Osteocyte (in vitro differentiated cells): ENCODE results near the gene ZDHHC6. TPM values are rescaled to one million over a fixed set of nuclear protein-coding genes. Genes with fewer than 3 reads are reported as not detected.
"Not testable (repeated sequence)": the region's sequence is repeated elsewhere in the genome, so short reads cannot be mapped to it uniquely, and the experiment has no call there.

Source experiments
- DNase-seq: peaks from one replicate; pipeline ENCODE4 v3.0.0; 2021; ENCODE audit warnings: mixed read lengths; ENCODE audit not compliant: unreplicated experiment; ENCODE audit errors: extremely low spot score
- H3K27ac Mint-ChIP-seq: one replicate; pipeline ENCODE4 v1.8.0; 2021; ENCODE audit warnings: mild to moderate bottlenecking, mixed read lengths; ENCODE audit not compliant: unreplicated experiment
- H3K27me3 Mint-ChIP-seq: one replicate; pipeline ENCODE4 v1.8.0; 2021; ENCODE audit warnings: mixed read lengths; ENCODE audit not compliant: unreplicated experiment
- H3K36me3 Mint-ChIP-seq: one replicate; pipeline ENCODE4 v1.8.0; 2021; ENCODE audit warnings: mixed read lengths; ENCODE audit not compliant: unreplicated experiment
- H3K4me1 Mint-ChIP-seq: one replicate; pipeline ENCODE4 v1.8.0; 2021; ENCODE audit warnings: mixed read lengths; ENCODE audit not compliant: unreplicated experiment
- H3K4me3 Mint-ChIP-seq: one replicate; pipeline ENCODE4 v1.8.0; 2021; ENCODE audit warnings: mild to moderate bottlenecking, moderate library complexity, mixed read lengths; ENCODE audit not compliant: unreplicated experiment
- H3K9me3 Mint-ChIP-seq: one replicate; pipeline ENCODE4 v1.8.0; 2021; ENCODE audit warnings: mixed read lengths; ENCODE audit not compliant: unreplicated experiment
- CTCF ChIP-seq: fragments of 200-600 bp; sonication (generic); IDR thresholded peaks from 2 replicates; pipeline ENCODE4 v1.5.0; 2021; ENCODE audit warnings: antibody characterized with exemption, mild to moderate bottlenecking, moderate library complexity
- total RNA-seq: library from RNA; stranded (reverse); gene quantifications from 2 replicates; pipeline ENCODE4 v1.2.1, GENCODE V29; 2021

ZDHHC6 gene
- total RNA-seq, 1 donor from 2014 or later = 28.5 TPM

GRCh38 chr10:112393341-112393740, 53.4 kb downstream of the ZDHHC6 start:
- Mint-ChIP-seq H3K4me1 (no peaks in the 10 kb centered on the region), H3K4me3 (no peak overlapping the region)

GRCh38 chr10:112390125-112390703, 56.5 kb downstream of the ZDHHC6 start:
- H3K4me1 Mint-ChIP-seq = no peaks in the 10 kb centered on the region
- no peaks in the 10 kb centered on the region for H3K36me3 Mint-ChIP-seq
- H3K27ac Mint-ChIP-seq = no peak overlapping the region
- no peak overlapping the region for H3K4me3 Mint-ChIP-seq
- H3K9me3 Mint-ChIP-seq = no peaks in the 10 kb centered on the region
- TF ChIP-seq CTCF = no peak
- DNase-seq = no peak
- peaks cover 20% of the 10 kb centered on the region for H3K27me3 Mint-ChIP-seq

More at GRCh38 chr10:112393341-112393740, 53.4 kb downstream of the ZDHHC6 start:
- no peak for TF ChIP-seq CTCF
- Mint-ChIP-seq H3K36me3 (no peaks in the 10 kb centered on the region), H3K27ac (no peak overlapping the region), H3K9me3 (no peaks in the 10 kb centered on the region), H3K27me3 (peaks cover 10% of the 10 kb centered on the region)
- no peak for DNase-seq

- no peak overlapping the region for H3K27ac Mint-ChIP-seq
- H3K4me1 Mint-ChIP-seq = no peaks in the 10 kb centered on the region
- H3K9me3 Mint-ChIP-seq = no peaks in the 10 kb centered on the region
- no peak for DNase-seq
- H3K27me3 Mint-ChIP-seq = peaks cover 28% of the 10 kb centered on the region
- TF ChIP-seq CTCF = no peak
- H3K36me3 Mint-ChIP-seq = no peaks in the 10 kb centered on the region
- no peak overlapping the region for H3K4me3 Mint-ChIP-seq
Observed at GRCh38 chr10:112389271-112389822, 57.4 kb downstream of the ZDHHC6 start.

- no peaks in the 10 kb centered on the region for H3K36me3 Mint-ChIP-seq
- H3K4me1 Mint-ChIP-seq = no peaks in the 10 kb centered on the region
- H3K27me3 Mint-ChIP-seq = peaks cover 28% of the 10 kb centered on the region
- H3K9me3 Mint-ChIP-seq = no peaks in the 10 kb centered on the region
- H3K27ac Mint-ChIP-seq = no peak overlapping the region
- H3K4me3 Mint-ChIP-seq = no peak overlapping the region
- DNase-seq = no peak
- TF ChIP-seq CTCF = no peak
Observed at GRCh38 chr10:112388548-112388947, 58.2 kb downstream of the ZDHHC6 start.

- H3K4me3 Mint-ChIP-seq, H3K27ac Mint-ChIP-seq, H3K9me3 Mint-ChIP-seq, H3K4me1 Mint-ChIP-seq, DNase-seq, H3K36me3 Mint-ChIP-seq: not testable (repeated sequence)
- H3K27me3 Mint-ChIP-seq = peaks cover 23% of the 10 kb centered on the region
Observed at GRCh38 chr10:112388056-112388455, 58.7 kb downstream of the ZDHHC6 start.
